ENCODE data around the gene ZKSCAN8.

GRCh38 chr6:28167926-28168325, 26.2 kb downstream of the ZKSCAN8 start:
- TF ChIP-seq ZNF274 (IDR thresholded peaks at IDR 0.05; ENCODE audit: low read depth, low read length) (no peak), YY1 (IDR thresholded peaks at IDR 0.05; ENCODE audit: insufficient read depth, insufficient read length) (no peak)
